Mucosa of rectum (tissue), 2 donors: ENCODE data around the gene NFE2L3.
"Not testable (repeated sequence)": the region's sequence is repeated elsewhere in the genome, so short reads cannot be mapped to it uniquely, and the experiment has no call there.

Source experiments
- H3K27ac ChIP-seq, 2 donors: one replicate each; pipeline ENCODE4 v1.7.0; 2013; ENCODE audit warnings: inconsistent platforms in 2 of 2, low read depth in 2 of 2, low read length in 2 of 2
- H3K27me3 ChIP-seq, 2 donors: one replicate each; pipeline ENCODE4 v1.7.0; 2013; ENCODE audit warnings: low read length in 2 of 2; ENCODE audit not compliant: control insufficient read depth in 2 of 2, insufficient read depth in 2 of 2
- H3K36me3 ChIP-seq, 2 donors: one replicate each; pipeline ENCODE4 v1.7.0; 2013; ENCODE audit warnings: low read length in 2 of 2; ENCODE audit not compliant: control insufficient read depth in 2 of 2, insufficient read depth in 2 of 2
- H3K4me1 ChIP-seq, 2 donors: one replicate each; pipeline ENCODE4 v1.7.0; 2013; ENCODE audit warnings: low read length in 2 of 2, mild to moderate bottlenecking in 1 of 2; ENCODE audit not compliant: control insufficient read depth in 2 of 2, insufficient read depth in 2 of 2
- H3K4me3 ChIP-seq, 2 donors: one replicate each; pipeline ENCODE4 v1.7.0; 2013; ENCODE audit warnings: low read length in 2 of 2
- H3K9ac ChIP-seq, 2 donors: one replicate each; pipeline ENCODE4 v1.7.0; 2013; ENCODE audit warnings: low read length in 2 of 2, low read depth in 1 of 2, mild to moderate bottlenecking in 1 of 2
- H3K9me3 ChIP-seq, 2 donors: one replicate each; pipeline ENCODE4 v1.7.0; 2013; ENCODE audit warnings: low read length in 2 of 2; ENCODE audit not compliant: control insufficient read depth in 2 of 2
- donor health status: healthy.
- donor health status: Normal muscosa, but diverticular disease.

NFE2L3 gene

GRCh38 chr7:26151953-26152781, at the start of gene NFE2L3:
TSS of gene NFE2L3 (plus strand) at chr7:26152198. CDS start at chr7:26152499, 301 bp downstream.
- peak within 1 kb of the TSS; percentile 65 to 72 for H3K9ac ChIP-seq
- H3K27me3 ChIP-seq = no peaks in the 10 kb centered on the region
- no peaks in the 10 kb centered on the region for H3K36me3 ChIP-seq
- H3K9me3 ChIP-seq = no peaks in the 10 kb centered on the region
- H3K4me1 ChIP-seq = peaks cover 21 to 24% of the 10 kb centered on the region in 2 donors
- peak within 1 kb of the TSS; percentile 43 to 65 for H3K27ac ChIP-seq
- H3K4me3 ChIP-seq = peak within 1 kb of the TSS; percentile 71 to 78

GRCh38 chr7:26103596-26103995, 48.4 kb upstream of the NFE2L3 start:
- no peak overlapping the region for H3K4me3 ChIP-seq
- no peak overlapping the region for H3K27ac ChIP-seq
- H3K36me3 ChIP-seq = no peaks in the 10 kb centered on the region
- peaks cover 0 to 3% of the 10 kb centered on the region in 2 donors for H3K4me1 ChIP-seq
- H3K9ac ChIP-seq = no peak overlapping the region
- no peaks in the 10 kb centered on the region for H3K9me3 ChIP-seq
- H3K27me3 ChIP-seq = no peaks in the 10 kb centered on the region

- no peak overlapping the region for H3K27ac ChIP-seq
- no peaks in the 10 kb centered on the region for H3K36me3 ChIP-seq
- peaks cover 0 to 3% of the 10 kb centered on the region in 2 donors for H3K4me1 ChIP-seq
- H3K27me3 ChIP-seq = no peaks in the 10 kb centered on the region
- no peak overlapping the region for H3K4me3 ChIP-seq
- H3K9me3 ChIP-seq = no peaks in the 10 kb centered on the region
- no peak overlapping the region for H3K9ac ChIP-seq
These were observed 46.8 kb upstream of the NFE2L3 start for GRCh38 chr7:26105236-26105635.

- no peaks in the 10 kb centered on the region for H3K27me3 ChIP-seq
- no peaks in the 10 kb centered on the region for H3K9me3 ChIP-seq
- no peak overlapping the region for H3K27ac ChIP-seq
- no peak overlapping the region for H3K4me3 ChIP-seq
- no peak overlapping the region for H3K9ac ChIP-seq
- peaks cover 0 to under 1% of the 10 kb centered on the region in 2 donors for H3K4me1 ChIP-seq
- no peaks in the 10 kb centered on the region for H3K36me3 ChIP-seq
These were observed 46.1 kb upstream of the NFE2L3 start for GRCh38 chr7:26105931-26106330.

GRCh38 chr7:26112203-26112740, 39.7 kb upstream of the NFE2L3 start:
- H3K36me3 ChIP-seq = no peaks in the 10 kb centered on the region
- peaks cover 0 to 2% of the 10 kb centered on the region in 2 donors for H3K27me3 ChIP-seq
- no peaks in the 10 kb centered on the region for H3K4me1 ChIP-seq
- H3K4me3 ChIP-seq = no peak overlapping the region
- H3K9ac ChIP-seq = no peak overlapping the region
- no peak overlapping the region for H3K27ac ChIP-seq
- H3K9me3 ChIP-seq = no peaks in the 10 kb centered on the region

GRCh38 chr7:26115650-26116049, 36.3 kb upstream of the NFE2L3 start:
- H3K4me3 ChIP-seq = no peak overlapping the region

GRCh38 chr7:26117142-26117807, 34.7 kb upstream of the NFE2L3 start:
- Histone ChIP-seq H3K4me1 (no peaks in the 10 kb centered on the region), H3K27ac (no peak overlapping the region), H3K9me3 (no peaks in the 10 kb centered on the region), H3K27me3 (peaks cover 0 to 2% of the 10 kb centered on the region in 2 donors), H3K36me3 (no peaks in the 10 kb centered on the region), H3K9ac (no peak overlapping the region), H3K4me3 (no peak overlapping the region)

More at GRCh38 chr7:26115650-26116049, 36.3 kb upstream of the NFE2L3 start:
- Histone ChIP-seq H3K9me3 (no peaks in the 10 kb centered on the region), H3K9ac (no peak overlapping the region), H3K36me3 (no peaks in the 10 kb centered on the region), H3K27me3 (peaks cover 0 to 2% of the 10 kb centered on the region in 2 donors), H3K27ac (no peak overlapping the region), H3K4me1 (no peaks in the 10 kb centered on the region)

GRCh38 chr7:26117970-26118369, 34.0 kb upstream of the NFE2L3 start:
- Histone ChIP-seq H3K27ac (no peak overlapping the region), H3K9me3 (no peaks in the 10 kb centered on the region), H3K9ac (no peak overlapping the region), H3K27me3 (peaks cover 0 to 2% of the 10 kb centered on the region in 2 donors), H3K4me3 (no peak overlapping the region), H3K4me1 (no peaks in the 10 kb centered on the region), H3K36me3 (no peaks in the 10 kb centered on the region)

GRCh38 chr7:26122745-26123144, 29.3 kb upstream of the NFE2L3 start:
- H3K9me3 ChIP-seq = no peaks in the 10 kb centered on the region
- H3K4me1 ChIP-seq = no peaks in the 10 kb centered on the region
- H3K27me3 ChIP-seq = peaks cover 0 to 3% of the 10 kb centered on the region in 2 donors
- H3K4me3 ChIP-seq = no peak overlapping the region
- no peak overlapping the region for H3K9ac ChIP-seq
- H3K27ac ChIP-seq = no peak overlapping the region
- no peaks in the 10 kb centered on the region for H3K36me3 ChIP-seq

- not testable (repeated sequence) for H3K27ac ChIP-seq, H3K36me3 ChIP-seq, H3K27me3 ChIP-seq, H3K9me3 ChIP-seq, H3K4me3 ChIP-seq, H3K9ac ChIP-seq, H3K4me1 ChIP-seq
These were observed 27.2 kb upstream of the NFE2L3 start for GRCh38 chr7:26124775-26125174.
